A673 (cell line): Measurements from ENCODE around the gene GRID1. TPM values are rescaled to one million over a fixed set of nuclear protein-coding genes. Genes with fewer than 3 reads are reported as not detected.

Experiments used
- BruUV-seq: library from RNA; stranded (reverse); fragments of 400-500 nt; replicated peaks from 2 replicates; lab custom pipeline; 2021; lab: Mats Ljungman, UMichigan
- CTCF ChIA-PET: fragments of 300-600 bp; sonication (Branson Sonifier 250); formaldehyde crosslinking; loops from one replicate; lab custom pipeline; 2022; ENCODE audit warnings: antibody characterized with exemption; lab: Charles Lee
- POLR2A ChIA-PET: fragments of 300-600 bp; sonication (Branson Sonifier 250); formaldehyde crosslinking; loops from one replicate; lab custom pipeline; 2022; ENCODE audit warnings: antibody characterized with exemption; ENCODE audit not compliant: low non-redundant PET; lab: Charles Lee
- DNase-seq: peaks from one replicate; pipeline ENCODE4 v3.0.0-alpha.2; 2015; ENCODE audit warnings: low spot score
- H3K27ac ChIP-seq: fragments of 200-600 bp; sonication (generic); 2 replicates; pipeline ENCODE4 v1.5.1; 2016; ENCODE audit warnings: mixed run types, low read depth, mild to moderate bottlenecking, mixed read lengths, antibody characterized with exemption, low read length; ENCODE audit not compliant: poor library complexity, severe bottlenecking
- H3K27me3 ChIP-seq: fragments of 200-600 bp; sonication (generic); replicated peaks from 2 replicates; pipeline ENCODE4 v1.6.1; 2017; ENCODE audit warnings: mixed run types, low read depth, mild to moderate bottlenecking, mixed read lengths, antibody characterized with exemption, low read length; ENCODE audit not compliant: insufficient read depth, poor library complexity
- H3K36me3 ChIP-seq: fragments of 200-600 bp; sonication (generic); 2 replicates; pipeline ENCODE4 v1.6.1; 2016; ENCODE audit warnings: mixed run types, mild to moderate bottlenecking, mixed read lengths, antibody characterized with exemption, low read length; ENCODE audit not compliant: insufficient read depth, poor library complexity, severe bottlenecking
- H3K4me1 ChIP-seq: fragments of 200-600 bp; sonication (generic); 2 replicates; pipeline ENCODE4 v1.6.1; 2017; ENCODE audit warnings: mixed run types, mild to moderate bottlenecking, mixed read lengths, antibody characterized with exemption, low read length; ENCODE audit not compliant: insufficient read depth, poor library complexity, severe bottlenecking
- H3K4me3 ChIP-seq: fragments of 200-600 bp; sonication (generic); 2 replicates; pipeline ENCODE4 v1.5.1; 2016; ENCODE audit warnings: low read depth, mixed run types, mild to moderate bottlenecking, mixed read lengths, low read length; ENCODE audit not compliant: poor library complexity, severe bottlenecking
- H3K9me3 ChIP-seq: fragments of 200-600 bp; sonication (generic); 2 replicates; pipeline ENCODE4 v1.6.1; 2016; ENCODE audit warnings: mixed run types, low read depth, mild to moderate bottlenecking, mixed read lengths, antibody characterized with exemption, low read length; ENCODE audit not compliant: poor library complexity, severe bottlenecking
- CTCF ChIP-seq: fragments of 300-800, 200-600 bp; sonication (generic); conservative IDR thresholded peaks from 2 replicates; pipeline ENCODE4 v1.5.1; 2017; ENCODE audit warnings: low read depth, mild to moderate bottlenecking, antibody characterized with exemption, low read length, moderate library complexity, mixed read lengths
- EZH2 ChIP-seq: fragments of 200-600 bp; sonication (generic); IDR thresholded peaks from 2 replicates; pipeline ENCODE4 v1.6.1; 2017; ENCODE audit warnings: borderline replicate concordance, low read depth, mild to moderate bottlenecking, mixed read lengths, antibody characterized with exemption, low read length; ENCODE audit not compliant: poor library complexity, severe bottlenecking
- intact Hi-C: fragments of 100-400 bp; cut with micrococcal nuclease; formaldehyde crosslinking; loops from one replicate; pipeline ENCODE4 v1.10.0; 2022; ENCODE audit not compliant: unreplicated experiment
- total RNA-seq: library from RNA; stranded (reverse); gene quantifications from 2 replicates; pipeline ENCODE4 v1.2.3, GENCODE V29; 2021

GRID1 gene
- total RNA-seq, 1 experiment from 2014 or later = not detected

- ChIA-PET POLR2A (no interaction called here), CTCF (no interaction called here)
- H3K36me3 ChIP-seq = no peaks in the 10 kb centered on the region
- no peaks in the 10 kb centered on the region for H3K9me3 ChIP-seq
- H3K27me3 ChIP-seq = peaks cover 1% of the 10 kb centered on the region
- no peak overlapping the region for H3K27ac ChIP-seq
- intact Hi-C loops = no loop called here
- no TSS peak for BruUV-seq
- DNase-seq = no peak
- TF ChIP-seq EZH2 = no peak
- no peak for TF ChIP-seq CTCF
- no peak overlapping the region for H3K4me3 ChIP-seq
- no peaks in the 10 kb centered on the region for H3K4me1 ChIP-seq
These were observed 74.8 kb downstream of the GRID1 start for GRCh38 chr10:86291616-86292340.

GRCh38 chr10:86290933-86291615 lies 75.5 kb downstream of the GRID1 start:
- Histone ChIP-seq H3K4me1 (no peaks in the 10 kb centered on the region), H3K4me3 (no peak overlapping the region), H3K27ac (no peak overlapping the region), H3K36me3 (no peaks in the 10 kb centered on the region), H3K9me3 (no peaks in the 10 kb centered on the region), H3K27me3 (no peaks in the 10 kb centered on the region)
- DNase-seq = no peak
- no TSS peak for BruUV-seq
- TF ChIP-seq EZH2 (no peak), CTCF (no peak)
- ChIA-PET CTCF (no interaction called here), POLR2A (no interaction called here)
- intact Hi-C loops = no loop called here

- no TSS peak for BruUV-seq
- DNase-seq = no peak
- CTCF ChIA-PET = no interaction called here
These were observed 77.1 kb downstream of the GRID1 start for GRCh38 chr10:86289577-86289868.

More at GRCh38 chr10:86289577-86289868, 77.1 kb downstream of the GRID1 start:
- TF ChIP-seq CTCF (no peak), EZH2 (no peak)
- intact Hi-C loops = no loop called here
- no peaks in the 10 kb centered on the region for H3K4me1 ChIP-seq
- H3K27ac ChIP-seq = no peak overlapping the region
- POLR2A ChIA-PET = no interaction called here
- no peak overlapping the region for H3K4me3 ChIP-seq
- no peaks in the 10 kb centered on the region for H3K36me3 ChIP-seq
- no peaks in the 10 kb centered on the region for H3K27me3 ChIP-seq
- no peaks in the 10 kb centered on the region for H3K9me3 ChIP-seq
